HG03354 (cell line): ENCODE measurements around the gene WDR76.

Experiments
- ATAC-seq: cut with Tn5 transposase; IDR thresholded peaks from one replicate; pipeline ENCODE4 v1.9.1; 2021; ENCODE audit warnings: mild to moderate bottlenecking; ENCODE audit not compliant: unreplicated experiment, poor library complexity, severe bottlenecking

Gene WDR76

DNA sequence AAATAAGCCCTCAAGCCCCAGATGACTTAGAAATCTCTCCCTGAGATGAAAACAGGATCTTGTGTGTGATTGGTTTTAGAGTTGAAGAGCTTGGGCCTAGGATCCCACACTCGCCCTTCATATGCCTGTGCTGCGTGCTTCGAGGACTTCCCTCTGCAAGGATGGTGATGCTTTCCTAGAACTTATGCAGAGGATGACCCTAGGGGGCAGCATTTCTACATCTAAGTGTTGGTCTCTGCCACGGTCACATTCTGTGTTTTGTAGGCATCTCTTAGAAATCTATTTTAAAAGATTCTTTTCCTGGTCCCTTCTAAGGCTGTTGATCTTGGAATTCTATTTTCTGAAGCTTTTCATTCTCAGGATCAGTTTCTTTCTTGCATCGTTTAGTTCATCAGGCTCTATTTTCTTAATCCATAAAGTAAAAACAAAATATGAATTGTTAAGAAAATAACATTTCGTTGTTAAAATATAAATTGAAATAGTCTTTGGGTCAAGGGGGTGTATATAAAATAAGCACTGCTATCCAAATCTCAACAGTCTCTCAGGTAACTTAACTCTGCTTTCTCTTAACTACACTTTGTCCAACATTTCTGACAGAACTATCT, 45.7 kb downstream of the WDR76 start:
- ATAC-seq = no peak

DNA sequence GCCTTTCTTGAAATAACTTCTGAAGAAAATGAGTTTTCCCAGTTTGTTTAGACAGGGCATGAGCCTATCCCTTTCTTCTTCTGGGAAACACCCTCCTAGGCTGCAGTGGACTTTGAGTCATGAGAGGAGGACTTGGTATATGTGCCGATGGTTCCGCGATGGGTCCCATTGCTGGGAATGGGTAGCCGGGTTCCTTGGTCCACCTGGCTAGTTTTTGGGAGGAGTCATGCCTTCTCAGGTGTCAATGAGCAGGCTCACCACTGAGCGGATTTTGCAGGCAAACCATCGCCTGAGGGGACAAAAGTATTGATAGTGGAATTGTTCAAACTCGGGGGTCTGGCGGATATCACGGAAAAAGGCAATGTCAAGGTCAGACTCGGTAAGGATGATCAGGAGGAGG, 46.8 kb downstream of the WDR76 start:
- no peak for ATAC-seq

DNA sequence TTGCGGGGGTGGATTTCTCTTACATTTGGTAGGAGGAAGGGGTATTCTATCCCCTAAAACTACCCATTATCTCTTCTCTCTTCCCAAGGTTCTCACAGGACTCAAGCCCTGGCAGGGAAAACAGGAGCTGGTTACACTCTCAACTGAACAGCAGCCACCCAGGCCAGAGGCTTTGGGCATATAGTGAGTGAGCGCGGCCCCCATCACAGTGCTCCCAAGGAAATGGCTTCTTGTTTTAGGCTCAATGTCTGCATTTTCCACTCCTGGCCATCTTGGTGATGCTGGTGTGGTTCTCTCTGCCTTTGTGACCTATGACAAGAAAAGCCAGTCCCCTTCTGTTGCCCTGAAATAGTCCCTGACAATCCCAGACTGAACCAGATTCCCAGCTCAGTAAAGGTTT, 50.1 kb downstream of the WDR76 start:
- no peak for ATAC-seq

DNA sequence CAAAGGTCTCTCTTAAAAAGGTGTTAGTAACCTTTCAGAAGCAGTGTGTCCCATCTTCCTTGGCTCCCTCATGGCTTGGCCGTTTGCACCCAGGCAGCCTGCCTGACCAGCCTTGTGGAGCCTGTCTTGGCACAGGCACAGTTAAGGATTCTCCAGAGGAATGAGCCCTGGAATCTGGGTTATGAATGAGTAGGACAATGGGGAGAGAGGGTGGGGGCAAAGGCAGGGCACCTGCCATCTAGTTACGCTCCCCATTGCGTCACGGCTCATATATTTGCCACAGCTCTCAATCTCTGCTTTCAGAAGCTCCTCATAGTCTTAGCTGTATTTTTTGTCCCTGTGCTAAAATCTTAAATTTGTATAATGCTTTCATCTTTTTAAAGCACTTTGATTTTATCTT, 50.6 kb downstream of the WDR76 start:
- ATAC-seq = no peak

DNA sequence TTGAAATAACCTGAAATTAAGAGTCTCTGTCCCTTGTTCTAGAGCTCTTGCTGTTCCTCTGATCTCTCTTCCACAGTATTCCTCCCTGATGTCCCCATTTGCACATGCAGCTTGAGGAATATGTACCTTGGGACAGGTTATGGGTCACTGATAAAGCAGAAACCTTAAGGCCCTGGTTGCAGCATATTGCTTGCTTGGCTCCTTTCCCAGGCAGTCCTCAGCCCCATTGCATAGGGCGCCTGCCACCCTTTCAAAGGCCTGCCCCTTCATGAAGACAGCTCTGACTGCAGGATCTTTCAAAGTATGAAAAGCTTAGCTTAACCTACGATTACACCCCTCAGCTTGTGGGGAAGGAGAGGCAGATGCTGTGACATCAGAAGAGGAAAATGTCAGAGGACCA, 51.6 kb downstream of the WDR76 start:
- no peak for ATAC-seq

DNA sequence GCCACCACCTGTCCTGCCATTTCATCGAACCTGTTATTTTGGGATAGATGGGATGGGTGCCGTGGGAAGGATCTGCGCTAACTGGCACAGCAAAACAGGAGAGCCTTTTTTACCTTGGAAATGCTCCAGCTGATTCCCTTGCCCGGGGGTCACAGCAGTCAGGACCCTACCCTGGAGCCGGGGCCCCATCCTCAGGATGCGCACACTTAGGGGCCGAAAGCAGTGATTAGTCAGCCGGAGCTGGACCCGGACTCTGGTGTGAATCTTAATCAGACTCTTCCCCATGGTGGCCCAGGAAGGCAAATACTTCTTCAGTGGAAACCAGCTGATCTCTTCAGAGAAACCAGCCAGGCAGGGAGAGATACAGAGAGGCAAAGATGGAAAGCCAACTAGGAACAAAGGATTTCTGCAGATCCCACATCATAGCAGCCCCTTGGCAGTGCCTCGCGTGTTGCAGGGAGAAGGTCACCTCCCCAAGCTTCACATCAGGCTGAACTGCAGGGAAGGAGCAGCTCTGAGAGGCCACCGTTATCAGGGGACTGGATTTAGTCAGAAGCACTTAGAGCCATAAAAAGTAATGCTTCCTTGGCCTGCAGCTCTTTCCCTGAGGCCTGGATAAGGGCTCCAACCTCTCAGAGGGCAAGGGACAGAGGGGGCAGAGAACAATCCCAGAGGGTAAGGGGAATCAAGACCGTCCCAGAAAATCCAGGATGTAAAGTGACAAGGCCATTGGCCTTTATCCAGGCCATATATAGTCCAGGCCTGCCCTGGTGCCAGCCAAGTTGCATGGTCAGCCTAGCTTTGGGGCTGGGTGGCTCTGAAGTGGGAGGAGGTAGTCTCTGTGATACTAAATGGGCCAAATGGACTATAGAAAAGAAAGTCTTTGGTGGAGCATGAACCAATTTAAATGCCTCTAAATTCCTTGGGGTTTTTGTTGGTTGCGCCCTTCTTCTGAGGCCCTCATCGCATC, 52.9 kb downstream of the WDR76 start:
- ATAC-seq = no peak

DNA sequence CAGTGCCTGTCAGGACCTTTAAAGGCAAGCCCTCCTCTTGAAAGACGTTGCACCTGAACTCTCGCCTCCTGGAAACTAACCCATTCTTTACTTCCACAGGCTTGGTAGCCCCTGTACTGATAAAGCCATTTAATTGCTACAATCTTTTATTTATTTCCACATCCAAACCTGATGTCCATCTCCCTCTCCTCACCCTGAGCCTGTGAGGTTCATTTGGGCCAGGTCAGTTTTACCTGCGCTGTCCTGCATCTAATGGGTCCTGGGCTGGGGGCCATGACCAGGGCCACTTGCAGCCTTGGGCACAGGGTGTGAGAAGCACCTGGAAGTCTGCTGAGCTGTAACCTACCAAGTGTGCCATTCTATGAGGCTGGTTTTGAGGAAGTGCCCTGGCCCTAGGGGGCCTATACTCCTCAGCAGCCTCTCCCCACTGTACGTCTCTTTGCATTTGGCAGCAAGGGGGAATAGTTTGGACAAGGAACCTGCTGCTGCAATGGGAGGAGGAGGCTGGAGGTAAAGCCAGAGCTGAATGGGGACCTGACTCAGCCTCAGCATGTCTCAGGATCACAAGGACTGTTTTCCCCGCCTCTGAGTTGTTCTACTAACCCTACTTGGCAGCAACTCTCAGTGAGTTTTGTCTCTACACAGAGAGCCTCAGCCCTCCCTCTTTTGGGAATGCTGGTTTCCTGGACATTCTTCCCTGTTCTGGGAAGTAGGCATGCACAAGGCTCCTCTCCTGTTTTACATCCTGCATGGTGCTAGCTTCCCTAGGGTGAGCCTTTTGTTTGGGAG, 53.8 kb downstream of the WDR76 start:
- no peak for ATAC-seq

DNA sequence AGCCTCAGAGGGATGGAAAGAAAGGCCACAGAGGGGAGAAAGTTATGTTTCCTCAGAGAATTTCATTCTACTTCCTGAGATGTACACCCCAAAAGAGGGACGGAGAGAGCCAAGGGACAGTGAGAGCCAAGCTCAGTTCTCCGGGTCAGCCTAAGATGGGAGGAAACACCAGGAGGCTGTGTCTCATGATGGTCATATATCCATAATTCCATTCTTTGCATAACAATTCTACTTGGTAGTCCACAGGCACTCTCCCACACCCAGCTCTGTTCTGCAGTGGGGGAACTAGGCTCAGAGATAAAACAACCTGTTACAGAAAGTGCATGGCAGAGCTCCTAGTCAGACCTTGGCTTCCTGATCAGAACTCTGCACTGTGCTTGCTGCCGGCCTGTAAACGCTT, 54.4 kb downstream of the WDR76 start:
- no peak for ATAC-seq

DNA sequence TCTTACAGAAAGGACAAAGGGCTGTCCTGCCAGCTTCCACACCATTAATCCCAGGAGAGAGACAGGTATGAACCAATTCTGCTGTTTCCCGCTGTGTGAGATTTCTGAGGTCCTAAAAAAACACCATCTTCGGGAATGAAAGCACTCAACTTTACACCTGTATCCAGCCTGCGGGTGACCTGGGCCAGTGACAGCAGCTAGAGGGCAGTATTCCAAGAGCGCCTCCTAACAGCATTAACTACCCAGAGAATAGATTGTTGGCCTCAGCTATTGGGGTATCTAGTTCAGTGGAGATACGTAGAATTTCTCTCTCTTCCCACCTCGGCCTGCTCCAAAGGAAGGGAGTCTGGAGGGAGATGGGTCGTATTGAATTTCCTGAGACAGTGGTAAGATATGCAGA, 55.1 kb downstream of the WDR76 start:
- ATAC-seq = no peak

DNA sequence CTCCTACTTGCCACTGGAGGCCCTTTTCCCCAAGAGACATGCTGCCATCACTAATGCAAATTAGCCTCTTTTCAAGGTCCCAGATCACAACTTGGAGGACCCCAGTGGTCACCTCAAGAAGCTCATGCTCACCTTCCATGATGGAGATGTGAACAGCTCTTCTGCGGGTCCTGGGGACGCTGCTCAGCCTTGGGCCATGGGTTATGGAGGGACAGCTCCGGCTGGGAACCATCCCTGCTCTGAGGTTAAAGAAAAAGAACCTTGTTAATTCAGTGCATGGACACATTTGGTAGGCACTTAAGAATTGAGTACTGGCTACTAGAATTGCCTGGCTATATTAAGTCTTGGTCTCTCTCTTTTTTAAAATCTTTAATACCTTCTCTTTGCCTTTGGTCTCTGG, 56.8 kb downstream of the WDR76 start:
- no peak for ATAC-seq

DNA sequence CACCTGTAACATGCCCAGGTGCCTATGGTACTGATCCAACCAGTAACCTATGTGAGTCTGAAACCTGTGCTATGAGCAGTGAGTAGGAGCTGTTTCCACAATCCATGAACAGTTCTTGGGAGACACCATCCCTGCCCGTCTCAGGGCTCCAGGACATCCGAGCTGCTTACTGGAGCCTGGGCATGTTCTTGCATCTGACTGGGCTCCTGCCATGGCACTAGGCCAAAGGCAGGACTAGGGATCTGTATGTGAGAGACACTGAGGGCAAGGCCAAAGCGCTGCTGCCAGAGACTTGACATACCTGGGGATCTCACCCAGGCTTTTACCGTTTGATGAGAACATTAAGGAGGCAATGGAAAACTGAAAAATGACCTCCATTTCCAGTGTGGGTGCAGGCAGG, 59.8 kb downstream of the WDR76 start:
- ATAC-seq = no peak

DNA sequence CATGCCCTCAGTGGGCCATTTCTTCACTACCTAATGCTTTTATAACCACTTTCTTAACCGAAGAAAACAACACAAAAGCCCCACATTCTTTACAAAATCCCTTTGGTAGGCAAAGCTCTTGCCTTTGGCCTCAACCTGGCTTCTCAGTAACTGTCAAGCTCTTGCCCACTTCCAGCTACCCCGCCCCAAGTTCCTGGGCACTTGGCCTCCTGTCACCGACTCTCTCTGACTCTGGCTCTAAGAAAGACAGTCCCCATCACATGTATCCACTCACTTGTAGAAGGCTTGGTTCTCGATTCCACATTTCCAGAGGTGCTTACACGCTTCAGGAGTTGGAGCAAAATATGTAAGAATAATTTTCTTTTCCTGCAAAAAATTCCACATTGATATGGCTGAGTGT, 61.1 kb downstream of the WDR76 start:
- no peak for ATAC-seq

DNA sequence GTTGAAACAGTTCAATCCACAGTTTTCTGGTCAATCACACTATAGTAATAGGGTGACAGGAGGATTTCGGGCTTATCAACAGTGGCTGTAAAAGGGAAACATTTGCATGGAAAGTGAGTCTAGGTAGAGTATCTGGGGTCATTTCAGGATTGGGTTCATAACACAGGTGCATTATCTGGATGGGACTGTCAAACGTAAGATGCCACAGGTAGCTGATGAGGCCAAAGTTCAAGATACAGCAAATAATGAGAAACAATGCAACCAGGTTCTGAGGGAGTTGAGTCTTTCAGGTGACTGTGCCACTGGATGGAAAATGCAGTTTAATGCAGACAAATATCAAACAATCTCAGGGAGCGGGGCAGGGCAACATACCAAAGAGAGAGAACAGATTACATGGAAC, 62.2 kb downstream of the WDR76 start:
- no peak for ATAC-seq

DNA sequence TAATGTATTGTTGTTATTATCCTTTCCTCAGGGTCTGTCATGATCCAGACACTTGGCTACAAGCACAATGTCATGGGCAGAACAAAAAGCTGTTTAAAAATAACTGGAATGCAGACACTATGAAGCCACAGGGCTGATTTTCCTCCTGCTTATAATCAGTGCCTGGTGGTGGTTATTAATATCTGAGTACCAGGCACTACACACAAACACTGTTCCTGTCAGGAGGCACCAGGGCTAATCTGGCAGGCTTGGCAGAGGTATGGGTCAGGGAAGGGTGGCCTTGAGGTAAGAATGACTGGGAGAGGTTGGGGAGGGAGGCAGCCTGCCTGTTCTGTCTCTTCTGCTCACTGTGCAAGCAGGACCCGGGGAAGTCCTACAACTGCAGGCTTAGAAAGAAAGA, 67.2 kb downstream of the WDR76 start:
- no peak for ATAC-seq

DNA sequence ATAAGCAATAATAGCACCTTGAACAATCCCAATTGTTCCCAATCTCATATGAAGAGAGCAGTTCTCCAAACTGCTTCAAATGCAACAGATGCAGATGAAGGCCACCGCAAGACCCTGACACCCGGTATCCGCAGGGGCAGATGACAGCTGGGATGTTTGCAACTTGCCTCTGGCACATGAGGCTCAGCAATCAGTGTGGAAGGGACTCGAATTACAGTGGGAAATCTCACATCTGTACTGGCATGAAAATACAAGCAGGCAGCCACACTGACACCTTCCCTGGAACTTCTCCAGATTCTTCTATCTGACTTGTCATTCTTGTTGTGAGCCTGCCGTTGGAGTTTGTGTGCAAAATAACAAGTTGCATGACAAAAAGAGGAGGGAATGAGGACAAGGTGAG, 68.8 kb downstream of the WDR76 start:
- ATAC-seq = no peak

DNA sequence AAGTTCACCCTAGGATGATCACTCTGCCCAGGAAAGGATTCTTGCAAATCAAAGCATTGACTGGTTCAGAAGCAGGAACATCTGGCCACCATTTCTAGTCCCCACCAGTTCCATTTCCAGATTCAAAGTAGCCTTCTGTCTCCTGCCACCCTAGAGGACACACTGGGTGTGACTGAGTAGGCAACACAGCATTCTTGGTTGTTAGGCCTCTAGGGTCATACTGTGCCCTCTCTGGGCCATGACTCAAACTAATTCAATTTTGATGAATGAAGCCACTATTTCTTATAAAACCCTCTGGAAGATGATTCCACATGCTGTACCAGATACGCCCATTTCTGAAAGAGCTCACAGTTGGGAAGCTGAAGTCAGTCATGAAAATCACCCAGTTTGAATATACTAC, 69.7 kb downstream of the WDR76 start:
- no peak for ATAC-seq

DNA sequence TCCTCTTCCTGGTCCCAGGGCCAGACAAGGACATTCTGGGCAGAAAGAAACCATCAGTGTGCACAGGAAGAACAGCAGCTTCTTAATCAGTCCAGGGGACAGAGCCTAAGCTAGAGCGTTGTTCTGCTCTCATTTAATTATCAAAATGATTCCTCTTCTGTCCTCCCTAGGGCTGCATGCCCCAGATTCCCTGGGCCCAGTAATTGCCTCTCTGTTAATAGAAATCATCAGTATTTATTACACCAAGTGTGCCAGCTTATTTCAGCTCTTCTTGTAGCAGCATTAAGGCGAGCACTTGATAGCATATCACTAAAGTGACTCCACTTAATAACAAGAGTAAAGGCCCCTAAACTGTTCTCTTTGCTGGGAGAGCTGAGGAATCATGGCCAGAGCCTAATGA, 72.1 kb downstream of the WDR76 start:
- no peak for ATAC-seq

DNA sequence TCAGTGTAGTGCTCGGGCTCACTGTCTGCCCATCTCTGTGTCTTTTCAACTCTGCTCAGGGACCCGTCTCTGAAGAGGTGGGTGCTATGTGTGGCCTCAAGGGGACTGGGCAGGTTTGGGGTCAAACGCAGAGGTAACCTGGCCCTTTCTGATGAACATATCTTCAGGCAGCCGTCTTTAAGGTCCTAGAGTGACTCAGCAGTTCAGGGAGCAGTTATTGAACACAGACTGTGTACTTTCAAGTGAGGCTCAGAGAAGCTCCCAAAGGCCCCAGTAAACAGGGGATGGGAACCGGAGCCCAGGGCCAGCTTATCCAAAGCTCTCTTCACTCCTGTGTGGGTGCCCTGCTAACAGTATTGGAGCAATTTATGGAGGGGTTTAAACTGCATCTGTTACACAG, 73.1 kb downstream of the WDR76 start:
- no peak for ATAC-seq

DNA sequence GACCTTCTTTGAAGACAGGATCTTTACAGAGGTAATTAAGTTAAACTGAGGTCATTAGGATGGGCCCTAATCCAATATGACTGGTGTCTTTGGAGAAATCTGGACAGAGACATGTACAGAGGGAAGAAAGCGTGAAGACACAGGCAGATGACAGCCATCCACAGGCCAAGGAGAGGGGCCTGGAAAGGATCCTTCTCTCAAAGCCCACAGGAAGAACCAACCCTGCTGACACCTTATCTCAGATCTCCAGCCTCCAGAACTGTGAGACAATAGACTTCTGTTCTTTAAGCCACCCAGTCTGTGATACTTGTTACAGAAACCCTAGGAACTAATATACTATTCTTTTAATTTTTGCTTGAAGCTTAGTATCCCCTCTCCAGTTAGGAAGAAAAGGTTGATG, 74.2 kb downstream of the WDR76 start:
- no peak for ATAC-seq

DNA sequence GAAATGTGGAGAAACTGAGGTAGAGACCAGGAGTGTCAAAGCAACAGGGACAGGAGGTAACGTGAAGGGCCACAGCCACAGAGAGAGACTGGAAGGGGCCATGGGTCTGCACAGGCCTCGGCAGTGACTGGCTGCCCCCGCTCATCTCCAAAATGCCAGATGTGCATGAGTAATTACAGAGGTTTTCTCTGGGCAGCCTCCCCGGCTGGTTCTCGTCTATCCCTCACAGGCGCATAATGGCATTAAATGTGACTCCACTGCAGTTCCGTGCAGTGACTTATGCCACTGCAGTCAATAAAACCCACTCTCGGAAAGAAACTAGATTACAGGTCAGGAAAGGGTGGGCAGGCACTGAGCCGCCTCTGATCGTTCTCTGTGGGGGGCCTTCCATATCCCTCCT, 74.7 kb downstream of the WDR76 start:
- ATAC-seq = no peak

DNA sequence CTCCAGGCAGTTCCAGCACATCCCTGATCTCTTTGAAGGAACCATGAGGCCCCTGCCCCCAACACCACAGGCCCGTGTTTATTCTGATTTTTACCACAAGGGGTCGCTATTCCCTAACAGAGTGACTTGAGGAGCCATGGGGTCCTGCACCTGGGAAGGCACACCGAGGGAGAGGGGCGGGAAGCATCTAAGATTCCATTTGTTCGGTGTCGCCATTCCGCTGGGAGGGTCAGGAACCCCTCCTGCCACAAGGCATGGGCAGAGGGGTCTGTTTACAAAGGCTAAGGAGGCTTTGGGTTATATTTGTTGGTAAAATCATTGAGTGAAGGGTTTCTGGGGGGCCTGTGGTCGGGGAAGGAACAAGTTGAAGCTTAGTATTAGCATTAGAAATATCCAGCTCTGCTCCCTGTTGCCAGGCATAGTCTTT, 77.1 kb downstream of the WDR76 start:
- ATAC-seq = no peak
